Measurements from ENCODE around the gene ABHD12.
A peak's percentile ranks its signal among the peaks of the same experiment; 100 is the strongest.

DNA sequence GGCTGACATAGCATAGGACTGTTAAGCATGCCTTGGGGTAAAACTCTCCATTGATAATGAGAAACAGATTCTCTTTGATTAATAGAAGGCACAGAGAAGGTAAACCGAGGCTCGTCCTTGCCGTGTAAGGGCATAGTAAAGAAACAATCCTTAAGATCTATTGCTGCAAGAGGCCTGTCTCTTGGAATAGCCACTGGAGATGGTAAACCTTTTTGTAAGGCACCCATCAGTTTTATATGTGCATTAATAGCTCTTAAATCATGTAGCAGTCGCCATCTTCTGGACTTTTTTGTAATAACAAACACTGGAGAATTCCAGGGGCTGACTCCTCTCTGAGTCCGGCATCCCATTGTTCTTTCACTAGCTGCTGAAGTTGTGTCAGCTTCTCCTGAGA is 8.4 kb upstream of the ABHD12 start:
- TF ChIP-seq EZH2 (IDR thresholded peaks at IDR 0.05; ENCODE audit: low read length, unreplicated experiment): no peak
- TF ChIP-seq, protein P1, sequence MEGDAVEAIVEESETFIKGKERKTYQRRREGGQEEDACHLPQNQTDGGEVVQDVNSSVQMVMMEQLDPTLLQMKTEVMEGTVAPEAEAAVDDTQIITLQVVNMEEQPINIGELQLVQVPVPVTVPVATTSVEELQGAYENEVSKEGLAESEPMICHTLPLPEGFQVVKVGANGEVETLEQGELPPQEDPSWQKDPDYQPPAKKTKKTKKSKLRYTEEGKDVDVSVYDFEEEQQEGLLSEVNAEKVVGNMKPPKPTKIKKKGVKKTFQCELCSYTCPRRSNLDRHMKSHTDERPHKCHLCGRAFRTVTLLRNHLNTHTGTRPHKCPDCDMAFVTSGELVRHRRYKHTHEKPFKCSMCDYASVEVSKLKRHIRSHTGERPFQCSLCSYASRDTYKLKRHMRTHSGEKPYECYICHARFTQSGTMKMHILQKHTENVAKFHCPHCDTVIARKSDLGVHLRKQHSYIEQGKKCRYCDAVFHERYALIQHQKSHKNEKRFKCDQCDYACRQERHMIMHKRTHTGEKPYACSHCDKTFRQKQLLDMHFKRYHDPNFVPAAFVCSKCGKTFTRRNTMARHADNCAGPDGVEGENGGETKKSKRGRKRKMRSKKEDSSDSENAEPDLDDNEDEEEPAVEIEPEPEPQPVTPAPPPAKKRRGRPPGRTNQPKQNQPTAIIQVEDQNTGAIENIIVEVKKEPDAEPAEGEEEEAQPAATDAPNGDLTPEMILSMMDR (conservative IDR thresholded peaks at IDR 0.05; ENCODE audit: low read depth, low read length): peak; percentile 87

All from PC-3 (cell line).